Esophagus muscularis mucosa (tissue), 4 donors: ENCODE measurements around the gene ACVR1.

Experiments
- EP300 ChIP-seq: sonication (generic); formaldehyde crosslinking; IDR thresholded peaks from one replicate; pipeline ENCODE4 v1.6.1; 2017; ENCODE audit warnings: antibody characterized with exemption
- POLR2A ChIP-seq: fragments of 450-650 bp; IDR thresholded peaks from one replicate; pipeline ENCODE4 v1.6.1; 2017; ENCODE audit warnings: antibody characterized with exemption, moderate library complexity, mild to moderate bottlenecking, low read depth
- POLR2AphosphoS5 ChIP-seq, 2 donors: sonication (generic); formaldehyde crosslinking; IDR thresholded peaks; one replicate each; pipeline ENCODE4 v1.6.1; 2017; ENCODE audit warnings: antibody characterized with exemption in 2 of 2
- TF ChIP-seq, protein P1 (sequence below), 3 experiments: fragments of 200-600 bp in 2 of 3; fragments of 450-650 bp in 1 of 3; sonication (generic) in 2 of 3; IDR thresholded peaks; one replicate each; pipeline ENCODE4 v1.5.1; 2017 to 2019; ENCODE audit warnings: antibody characterized with exemption in 3 of 3, mild to moderate bottlenecking in 2 of 3, moderate library complexity in 1 of 3

GRCh38 chr2:157894694-157895435 is 18.7 kb upstream of the ACVR1 start:
- TF ChIP-seq, protein P1, sequence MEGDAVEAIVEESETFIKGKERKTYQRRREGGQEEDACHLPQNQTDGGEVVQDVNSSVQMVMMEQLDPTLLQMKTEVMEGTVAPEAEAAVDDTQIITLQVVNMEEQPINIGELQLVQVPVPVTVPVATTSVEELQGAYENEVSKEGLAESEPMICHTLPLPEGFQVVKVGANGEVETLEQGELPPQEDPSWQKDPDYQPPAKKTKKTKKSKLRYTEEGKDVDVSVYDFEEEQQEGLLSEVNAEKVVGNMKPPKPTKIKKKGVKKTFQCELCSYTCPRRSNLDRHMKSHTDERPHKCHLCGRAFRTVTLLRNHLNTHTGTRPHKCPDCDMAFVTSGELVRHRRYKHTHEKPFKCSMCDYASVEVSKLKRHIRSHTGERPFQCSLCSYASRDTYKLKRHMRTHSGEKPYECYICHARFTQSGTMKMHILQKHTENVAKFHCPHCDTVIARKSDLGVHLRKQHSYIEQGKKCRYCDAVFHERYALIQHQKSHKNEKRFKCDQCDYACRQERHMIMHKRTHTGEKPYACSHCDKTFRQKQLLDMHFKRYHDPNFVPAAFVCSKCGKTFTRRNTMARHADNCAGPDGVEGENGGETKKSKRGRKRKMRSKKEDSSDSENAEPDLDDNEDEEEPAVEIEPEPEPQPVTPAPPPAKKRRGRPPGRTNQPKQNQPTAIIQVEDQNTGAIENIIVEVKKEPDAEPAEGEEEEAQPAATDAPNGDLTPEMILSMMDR (IDR thresholded peaks at IDR 0.05), result no peak
- TF ChIP-seq POLR2AphosphoS5 (IDR thresholded peaks at IDR 0.05), result no peak
- no peak for TF ChIP-seq POLR2A
- no peak for TF ChIP-seq EP300
